GM23248 (cell line): ENCODE data around the gene PLEKHA4. TPM values are rescaled to one million over a fixed set of nuclear protein-coding genes. Genes with fewer than 3 reads are reported as not detected.

ENCODE experiments used
- DNase-seq: peaks from one replicate; pipeline ENCODE4 v3.0.0-alpha.2; 2015
- H2AFZ ChIP-seq: fragments of 200-600 bp; sonication (generic); 2 replicates; pipeline ENCODE4 v1.6.1; 2016; ENCODE audit warnings: antibody characterized with exemption
- H3F3A ChIP-seq: fragments of 200-600 bp; sonication (generic); 2 replicates; pipeline ENCODE4 v1.6.1; 2016; ENCODE audit warnings: mild to moderate bottlenecking, antibody characterized with exemption, mixed run types; ENCODE audit not compliant: insufficient read depth
- H3K27ac ChIP-seq: fragments of 200-600 bp; sonication (generic); 2 replicates; pipeline ENCODE4 v1.5.1; 2016; ENCODE audit warnings: mild to moderate bottlenecking
- H3K27me3 ChIP-seq: fragments of 200-600 bp; sonication (generic); replicated peaks from 2 replicates; pipeline ENCODE4 v1.6.1; 2016; ENCODE audit warnings: mild to moderate bottlenecking; ENCODE audit not compliant: insufficient read depth
- H3K36me3 ChIP-seq: fragments of 200-600 bp; sonication (generic); 2 replicates; pipeline ENCODE4 v1.6.1; 2016; ENCODE audit warnings: low read depth, mild to moderate bottlenecking
- H3K4me1 ChIP-seq: fragments of 200-600 bp; sonication (generic); 2 replicates; pipeline ENCODE4 v1.6.1; 2016; ENCODE audit warnings: mild to moderate bottlenecking; ENCODE audit not compliant: insufficient read depth
- H3K4me2 ChIP-seq: fragments of 200-600 bp; sonication (generic); one replicate; pipeline ENCODE4 v1.6.1; 2016; ENCODE audit warnings: mild to moderate bottlenecking; ENCODE audit not compliant: unreplicated experiment
- H3K4me3 ChIP-seq: fragments of 200-600 bp; sonication (generic); 2 replicates; pipeline ENCODE4 v1.5.1; 2016; ENCODE audit warnings: mild to moderate bottlenecking
- H3K79me2 ChIP-seq: fragments of 200-600 bp; sonication (generic); 2 replicates; pipeline ENCODE4 v1.6.1; 2016; ENCODE audit warnings: mild to moderate bottlenecking; ENCODE audit not compliant: insufficient read depth
- H3K9ac ChIP-seq: fragments of 200-600 bp; sonication (generic); 2 replicates; pipeline ENCODE4 v1.6.1; 2016; ENCODE audit warnings: mild to moderate bottlenecking
- H3K9me2 ChIP-seq: fragments of 200-600 bp; sonication (generic); 2 replicates; pipeline ENCODE4 v1.6.1; 2016; ENCODE audit warnings: mixed run types, mild to moderate bottlenecking, moderate library complexity; ENCODE audit not compliant: insufficient read depth
- H3K9me3 ChIP-seq: fragments of 200-600 bp; sonication (generic); one replicate; pipeline ENCODE4 v1.6.1; 2017; ENCODE audit warnings: low read depth
- H4K20me1 ChIP-seq: fragments of 200-600 bp; sonication (generic); 2 replicates; pipeline ENCODE4 v1.6.0; 2016; ENCODE audit not compliant: insufficient read depth
- EZH2 ChIP-seq: fragments of 200-600 bp; sonication (generic); IDR thresholded peaks from 2 replicates; pipeline ENCODE4 v1.6.1; 2018; ENCODE audit warnings: antibody characterized with exemption, mild to moderate bottlenecking; ENCODE audit not compliant: insufficient read depth, poor library complexity, severe bottlenecking
- EZH2phosphoT487 ChIP-seq: fragments of 200-600 bp; sonication (generic); IDR thresholded peaks from 2 replicates; pipeline ENCODE4 v1.6.1; 2018; ENCODE audit warnings: antibody characterized with exemption, moderate library complexity, mild to moderate bottlenecking, low read depth; ENCODE audit not compliant: insufficient read depth
- WGBS, 2 experiments: methylation state at CpG; one replicate each; pipeline ENCODE4 v1.1.6; 2015 to 2017; ENCODE audit warnings: low lambda C conversion rate in 2 of 2, low coverage in 1 of 2; ENCODE audit errors: missing lambda C conversion rate in 2 of 2; 5-methylcytosine and 5-hydroxymethylcytosine counted together
- in situ Hi-C: fragments of 300-500 bp; cut with MboI; formaldehyde crosslinking; loops from 2 replicates; pipeline ENCODE4 v1.15.0; 2020
- polyA plus RNA-seq: library from polyadenylated mRNA; unstranded; fragments of >200 nt; fragmentation: Nextera tagmentation; extraction: Ambion mirVana; gene quantifications from 2 replicates; pipeline ENCODE4 v1.2.1, GENCODE V29; 2016
- total RNA-seq: library from RNA; depleted of rRNA; stranded (reverse); fragments of >200 nt; shearing (Covaris generic); gene quantifications from 2 replicates; pipeline ENCODE4 v1.2.3, GENCODE V29; 2014

The PLEKHA4 gene
- total and polyA plus RNA-seq, 2 experiments from 2014 or later = 12.3 to 19.4 TPM

GRCh38 chr19:48833049-48833448, 35.4 kb downstream of the PLEKHA4 start:
- no peaks in the 10 kb centered on the region for H3K79me2 ChIP-seq
- no peak overlapping the region for H3K9ac ChIP-seq
- no peaks in the 10 kb centered on the region for H3K9me2 ChIP-seq
- WGBS, 2 experiments = 88 to 91% methylated on average over 4 to 5 of the region's 5 CpGs
- TF ChIP-seq EZH2phosphoT487 (no peak), EZH2 (no peak)
- H3K4me1 ChIP-seq = peaks cover 8% of the 10 kb centered on the region
- H3K9me3 ChIP-seq = no peaks in the 10 kb centered on the region
- H3K27me3 ChIP-seq = no peaks in the 10 kb centered on the region
- no peak overlapping the region for H3K4me2 ChIP-seq
- no peaks in the 10 kb centered on the region for H3F3A ChIP-seq
- no peak overlapping the region for H3K4me3 ChIP-seq
- in situ Hi-C loops = no loop called here
- DNase-seq = no peak
- no peaks in the 10 kb centered on the region for H4K20me1 ChIP-seq
- no peak overlapping the region for H2AFZ ChIP-seq
- no peaks in the 10 kb centered on the region; the same call in 1 of the 2 replicates for H3K36me3 ChIP-seq
- no peak overlapping the region for H3K27ac ChIP-seq

GRCh38 chr19:48830965-48831364, 37.5 kb downstream of the PLEKHA4 start:
- no peak for DNase-seq
- Histone ChIP-seq H3K4me2 (no peak overlapping the region), H3K79me2 (no peaks in the 10 kb centered on the region), H3K27me3 (no peaks in the 10 kb centered on the region), H3K9me3 (no peaks in the 10 kb centered on the region), H3K4me1 (no peaks in the 10 kb centered on the region; the same call in 1 of the 2 replicates), H3F3A (no peaks in the 10 kb centered on the region), H4K20me1 (no peaks in the 10 kb centered on the region), H3K4me3 (no peak overlapping the region), H2AFZ (no peak overlapping the region), H3K27ac (no peak overlapping the region), H3K36me3 (no peaks in the 10 kb centered on the region; the same call in 1 of the 2 replicates), H3K9ac (no peak overlapping the region), H3K9me2 (no peaks in the 10 kb centered on the region)
- in situ Hi-C loops = no loop called here
- 95 to 98% methylated on average over 4 of the region's 4 CpGs for WGBS, 2 experiments
- no peak for TF ChIP-seq EZH2
- no peak for TF ChIP-seq EZH2phosphoT487

- Histone ChIP-seq H4K20me1 (no peaks in the 10 kb centered on the region), H3K4me1 (no peaks in the 10 kb centered on the region), H3K36me3 (no peaks in the 10 kb centered on the region; the same call in 1 of the 2 replicates), H3K27ac (no peak overlapping the region), H3K27me3 (no peaks in the 10 kb centered on the region), H2AFZ (no peak overlapping the region), H3K9me3 (no peaks in the 10 kb centered on the region), H3K4me2 (no peak overlapping the region), H3K9ac (no peak overlapping the region), H3F3A (no peaks in the 10 kb centered on the region), H3K9me2 (no peaks in the 10 kb centered on the region), H3K4me3 (no peak overlapping the region), H3K79me2 (no peaks in the 10 kb centered on the region)
- in situ Hi-C loops = no loop called here
- no peak for TF ChIP-seq EZH2
- TF ChIP-seq EZH2phosphoT487 = no peak
- no peak for DNase-seq
- WGBS, 2 experiments = 78 to 80% methylated on average over 9 of the region's 9 CpGs
Observed at GRCh38 chr19:48830088-48830487, 38.3 kb downstream of the PLEKHA4 start.

- Histone ChIP-seq H3K4me1 (no peaks in the 10 kb centered on the region), H3K4me3 (no peak overlapping the region), H3K27me3 (no peaks in the 10 kb centered on the region), H3K36me3 (no peaks in the 10 kb centered on the region; the same call in 1 of the 2 replicates), H2AFZ (no peak overlapping the region), H3K9me3 (no peaks in the 10 kb centered on the region), H3K79me2 (no peaks in the 10 kb centered on the region), H3K4me2 (no peak overlapping the region), H3F3A (no peaks in the 10 kb centered on the region), H3K9ac (no peak overlapping the region), H3K9me2 (no peaks in the 10 kb centered on the region), H4K20me1 (no peaks in the 10 kb centered on the region), H3K27ac (no peak overlapping the region)
- no peak for DNase-seq
- 91 to 93% methylated on average over 8 of the region's 8 CpGs for WGBS, 2 experiments
- in situ Hi-C loops = no loop called here
- no peak for TF ChIP-seq EZH2phosphoT487
- no peak for TF ChIP-seq EZH2
Observed at GRCh38 chr19:48826606-48827020, 41.8 kb downstream of the PLEKHA4 start.

GRCh38 chr19:48822514-48822913, 45.9 kb downstream of the PLEKHA4 start:
- H3K79me2 ChIP-seq = no peaks in the 10 kb centered on the region
- no peak overlapping the region for H3K27ac ChIP-seq
- no peak overlapping the region for H3K4me3 ChIP-seq
- H3K9me2 ChIP-seq = no peaks in the 10 kb centered on the region
- H4K20me1 ChIP-seq = no peaks in the 10 kb centered on the region
- no peak for DNase-seq
- no peak overlapping the region for H3K9ac ChIP-seq
- 96 to 100% methylated on average over 2 of the region's 2 CpGs for WGBS, 2 experiments
- H3K4me1 ChIP-seq = 0 out of 2 replicates have a peak, but pooled peaks cover 3% of the 10 kb centered on the region
- H3K36me3 ChIP-seq = no peaks in the 10 kb centered on the region
- H2AFZ ChIP-seq = no peak overlapping the region
- H3K4me2 ChIP-seq = no peak overlapping the region
- in situ Hi-C loops = no loop called here
- no peaks in the 10 kb centered on the region for H3F3A ChIP-seq
- H3K9me3 ChIP-seq = no peaks in the 10 kb centered on the region
- TF ChIP-seq EZH2 (no peak), EZH2phosphoT487 (no peak)
- H3K27me3 ChIP-seq = no peaks in the 10 kb centered on the region
